ENCODE measurements around the gene MMS19.

GRCh38 chr10:97456034-97456685 is 42.1 kb downstream of the MMS19 start:
- TF ChIP-seq CTCF (IDR thresholded peaks at IDR 0.05; ENCODE audit: low read depth, low read length), result no peak
- no peak for TF ChIP-seq EZH2phosphoT487 (IDR thresholded peaks at IDR 0.05; ENCODE audit: low read depth)

Data from OCI-LY3 (cell line).